ENCODE results near the gene FER. TPM values are rescaled to one million over a fixed set of nuclear protein-coding genes. Genes with fewer than 3 reads are reported as not detected.
A peak's percentile ranks its signal among the peaks of the same experiment; 100 is the strongest.

FER gene
- total RNA-seq, 1 experiment from 2014 or later = 19.4 TPM

GRCh38 chr5:109173036-109173794, 425.5 kb downstream of the FER start:
- Histone ChIP-seq H3K9ac (ENCODE audit: low read length) (no peak overlapping the region), H3K36me3 (ENCODE audit: low read depth, low read length) (no peaks in the 10 kb centered on the region), H3K4me3 (ENCODE audit: low read length) (no peak overlapping the region), H3K79me2 (ENCODE audit: low read length) (no peaks in the 10 kb centered on the region), H3K27me3 (ENCODE audit: low read length) (no peaks in the 10 kb centered on the region), H4K20me1 (ENCODE audit: low read length) (no peaks in the 10 kb centered on the region), H3K9me2 (replicated peaks; ENCODE audit: low read length) (no peaks in the 10 kb centered on the region), H3F3A (ENCODE audit: low read length, unreplicated experiment) (no peaks in the 10 kb centered on the region), H3K4me1 (ENCODE audit: insufficient read depth, low read length) (no peaks in the 10 kb centered on the region), H3K4me2 (ENCODE audit: low read length) (no peak overlapping the region), H2AFZ (ENCODE audit: low read length) (no peak overlapping the region), H3K27ac (ENCODE audit: low read length) (no peak overlapping the region), H3K9me3 (ENCODE audit: low read length) (no peaks in the 10 kb centered on the region)
- intact Hi-C loops (cut with micrococcal nuclease) = no loop called here
- ATAC-seq (no peak), DNase-seq (peak; percentile 4)
- BruUV-seq (replicated peaks) = no TSS peak
- POLR2A ChIA-PET (ENCODE audit: unreplicated experiment) = no interaction called here
- CTCF ChIA-PET = no interaction called here
- TF ChIP-seq EZH2 (IDR thresholded peaks at IDR 0.05; ENCODE audit: low read length, unreplicated experiment) = no peak
- TF ChIP-seq, protein P1, sequence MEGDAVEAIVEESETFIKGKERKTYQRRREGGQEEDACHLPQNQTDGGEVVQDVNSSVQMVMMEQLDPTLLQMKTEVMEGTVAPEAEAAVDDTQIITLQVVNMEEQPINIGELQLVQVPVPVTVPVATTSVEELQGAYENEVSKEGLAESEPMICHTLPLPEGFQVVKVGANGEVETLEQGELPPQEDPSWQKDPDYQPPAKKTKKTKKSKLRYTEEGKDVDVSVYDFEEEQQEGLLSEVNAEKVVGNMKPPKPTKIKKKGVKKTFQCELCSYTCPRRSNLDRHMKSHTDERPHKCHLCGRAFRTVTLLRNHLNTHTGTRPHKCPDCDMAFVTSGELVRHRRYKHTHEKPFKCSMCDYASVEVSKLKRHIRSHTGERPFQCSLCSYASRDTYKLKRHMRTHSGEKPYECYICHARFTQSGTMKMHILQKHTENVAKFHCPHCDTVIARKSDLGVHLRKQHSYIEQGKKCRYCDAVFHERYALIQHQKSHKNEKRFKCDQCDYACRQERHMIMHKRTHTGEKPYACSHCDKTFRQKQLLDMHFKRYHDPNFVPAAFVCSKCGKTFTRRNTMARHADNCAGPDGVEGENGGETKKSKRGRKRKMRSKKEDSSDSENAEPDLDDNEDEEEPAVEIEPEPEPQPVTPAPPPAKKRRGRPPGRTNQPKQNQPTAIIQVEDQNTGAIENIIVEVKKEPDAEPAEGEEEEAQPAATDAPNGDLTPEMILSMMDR (conservative IDR thresholded peaks at IDR 0.05; ENCODE audit: low read depth, low read length) = no peak

DNA sequence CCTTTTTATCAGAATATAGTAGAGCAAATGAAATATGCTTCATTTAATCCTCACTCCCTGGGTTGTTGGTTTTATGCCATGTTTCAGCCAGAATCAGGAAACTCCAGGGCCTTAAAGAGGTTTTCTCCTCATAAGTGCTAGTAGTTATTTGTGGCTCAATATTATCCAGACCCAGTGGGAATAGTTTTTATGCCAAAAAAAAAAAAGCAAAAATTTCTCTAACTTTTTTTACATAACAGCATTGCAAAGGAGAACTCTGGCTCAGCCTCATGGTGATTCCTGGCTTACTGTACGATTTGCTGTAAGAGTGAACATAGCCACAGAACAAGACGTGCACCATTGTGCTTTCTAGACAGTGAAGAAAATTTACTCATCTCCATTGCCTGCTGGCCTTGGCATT, 429.5 kb downstream of the FER start:
- Histone ChIP-seq H4K20me1 (ENCODE audit: low read length) (no peaks in the 10 kb centered on the region), H3K9me2 (replicated peaks; ENCODE audit: low read length) (no peaks in the 10 kb centered on the region), H3K79me2 (ENCODE audit: low read length) (no peaks in the 10 kb centered on the region), H3K4me1 (ENCODE audit: insufficient read depth, low read length) (no peaks in the 10 kb centered on the region), H2AFZ (ENCODE audit: low read length) (no peak overlapping the region), H3K27me3 (ENCODE audit: low read length) (no peaks in the 10 kb centered on the region), H3K4me3 (ENCODE audit: low read length) (no peak overlapping the region), H3K9me3 (ENCODE audit: low read length) (no peaks in the 10 kb centered on the region), H3K4me2 (ENCODE audit: low read length) (no peak overlapping the region), H3K36me3 (ENCODE audit: low read depth, low read length) (no peaks in the 10 kb centered on the region), H3F3A (ENCODE audit: low read length, unreplicated experiment) (no peaks in the 10 kb centered on the region), H3K27ac (ENCODE audit: low read length) (no peak overlapping the region), H3K9ac (ENCODE audit: low read length) (no peak overlapping the region)
- BruUV-seq (replicated peaks) = no TSS peak
- ATAC-seq (no peak), DNase-seq (no peak)
- intact Hi-C loops (cut with micrococcal nuclease) = no loop called here
- TF ChIP-seq, protein P1 (conservative IDR thresholded peaks at IDR 0.05; ENCODE audit: low read depth, low read length) = no peak
- ChIA-PET POLR2A (ENCODE audit: unreplicated experiment) (no interaction called here), CTCF (no interaction called here)

DNA sequence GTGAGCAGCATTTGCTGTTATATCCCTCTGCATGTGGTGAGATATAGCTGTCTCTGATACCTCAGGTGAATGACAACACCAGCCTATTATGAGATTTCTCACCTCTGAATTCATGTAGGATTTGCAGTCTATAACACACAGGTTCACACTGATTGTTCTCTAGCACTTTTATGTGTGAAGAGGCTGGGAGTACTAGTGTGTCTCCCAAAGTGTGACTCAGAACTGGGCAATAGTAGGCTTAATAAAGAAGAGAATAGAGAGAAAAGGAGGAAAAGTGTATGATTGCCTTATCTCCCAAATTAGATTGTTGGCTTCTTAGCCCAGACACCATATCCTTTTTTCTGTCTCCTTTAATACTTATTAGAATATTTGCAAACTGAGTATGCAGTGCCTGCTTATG, 430.1 kb downstream of the FER start:
- Histone ChIP-seq H3K4me2 (ENCODE audit: low read length) (no peak overlapping the region), H3K4me3 (ENCODE audit: low read length) (no peak overlapping the region), H3F3A (ENCODE audit: low read length, unreplicated experiment) (no peaks in the 10 kb centered on the region), H3K79me2 (ENCODE audit: low read length) (no peaks in the 10 kb centered on the region), H3K9me3 (ENCODE audit: low read length) (no peaks in the 10 kb centered on the region), H3K36me3 (ENCODE audit: low read depth, low read length) (no peaks in the 10 kb centered on the region), H2AFZ (ENCODE audit: low read length) (no peak overlapping the region), H3K9me2 (replicated peaks; ENCODE audit: low read length) (no peaks in the 10 kb centered on the region), H3K4me1 (ENCODE audit: insufficient read depth, low read length) (no peaks in the 10 kb centered on the region), H3K9ac (ENCODE audit: low read length) (no peak overlapping the region), H3K27ac (ENCODE audit: low read length) (no peak overlapping the region), H3K27me3 (ENCODE audit: low read length) (no peaks in the 10 kb centered on the region), H4K20me1 (ENCODE audit: low read length) (no peaks in the 10 kb centered on the region)
- CTCF ChIA-PET = no interaction called here
- intact Hi-C loops (cut with micrococcal nuclease) = no loop called here
- no TSS peak for BruUV-seq (replicated peaks)
- ATAC-seq (no peak), DNase-seq (no peak)
- POLR2A ChIA-PET (ENCODE audit: unreplicated experiment) = no interaction called here
- TF ChIP-seq EZH2phosphoT487 (IDR thresholded peaks at IDR 0.05; ENCODE audit: borderline replicate concordance, low read length) = no peak
- TF ChIP-seq, protein P1 (conservative IDR thresholded peaks at IDR 0.05; ENCODE audit: low read depth, low read length) = no peak
- no peak for TF ChIP-seq EZH2 (IDR thresholded peaks at IDR 0.05; ENCODE audit: low read length, unreplicated experiment)
